ENCODE measurements around the gene CSRNP3. TPM values are rescaled to one million over a fixed set of nuclear protein-coding genes. Genes with fewer than 3 reads are reported as not detected.

Gene CSRNP3
- total RNA-seq, 1 experiment from 2014 or later, result not detected

DNA sequence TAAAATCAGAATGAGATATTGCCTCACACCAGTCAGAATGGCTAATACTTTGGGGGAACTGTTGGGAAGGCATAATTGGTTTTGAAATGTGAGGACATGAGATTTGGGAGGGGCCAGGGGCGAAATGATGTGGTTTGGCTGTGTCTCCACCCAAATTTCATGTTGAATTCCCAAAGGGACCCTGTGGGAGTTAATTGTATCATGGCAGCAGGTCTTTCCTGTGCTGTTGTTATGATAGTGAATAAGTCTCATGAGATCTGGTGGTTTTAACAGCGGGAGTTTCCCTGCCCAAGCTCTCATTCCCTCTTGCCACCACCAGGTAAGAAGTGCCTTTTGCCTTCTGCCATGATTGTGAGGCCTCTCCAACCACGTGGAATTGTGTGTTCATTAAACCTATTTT lies 59.6 kb downstream of the CSRNP3 start:
- DNase-seq (ENCODE audit: low spot score), result no peak
- in situ Hi-C loops (cut with HindIII; ENCODE audit: low sequenced_read_pairs), result no loop called here

DNA sequence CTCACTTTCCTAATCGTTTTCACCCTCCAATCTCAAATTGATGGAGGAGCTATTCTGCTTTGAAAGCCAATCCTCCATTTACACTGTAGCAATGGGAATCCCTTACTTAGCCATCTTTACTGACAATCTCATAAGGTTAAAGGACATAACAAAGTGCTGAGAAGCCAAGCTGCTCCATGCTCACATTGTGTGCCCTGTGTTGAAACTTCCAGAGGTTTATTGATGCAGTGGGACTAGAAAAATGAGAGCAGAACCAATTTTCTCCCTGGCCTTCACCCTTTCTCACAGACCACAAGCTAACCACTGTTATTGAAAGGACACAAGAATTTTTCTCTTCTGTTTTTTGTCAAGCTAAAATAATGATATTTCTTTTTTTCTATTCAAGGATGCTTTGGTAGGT lies 63.8 kb downstream of the CSRNP3 start:
- in situ Hi-C loops (cut with HindIII; ENCODE audit: low sequenced_read_pairs), result no loop called here

GRCh38 chr2:165535471-165535870 lies 66.0 kb downstream of the CSRNP3 start:
- no peak for DNase-seq (ENCODE audit: low spot score)
- in situ Hi-C loops (cut with HindIII; ENCODE audit: low sequenced_read_pairs), result no loop called here

More for the DNA sequence above, 63.8 kb downstream of the CSRNP3 start:
- no peak for DNase-seq (ENCODE audit: low spot score)

- in situ Hi-C loops (cut with HindIII; ENCODE audit: low sequenced_read_pairs), result no loop called here
These were observed 67.5 kb downstream of the CSRNP3 start for GRCh38 chr2:165536851-165537499.

GRCh38 chr2:165539985-165540384 lies 70.5 kb downstream of the CSRNP3 start:
- no peak for DNase-seq (ENCODE audit: low spot score)
- in situ Hi-C loops (cut with HindIII; ENCODE audit: low sequenced_read_pairs), result no loop called here

More at GRCh38 chr2:165536851-165537499, 67.5 kb downstream of the CSRNP3 start:
- DNase-seq (ENCODE audit: low spot score), result no peak

GRCh38 chr2:165544897-165545296 lies 75.4 kb downstream of the CSRNP3 start:
- in situ Hi-C loops (cut with HindIII; ENCODE audit: low sequenced_read_pairs), result no loop called here
- no peak for DNase-seq (ENCODE audit: low spot score)

- no peak for DNase-seq (ENCODE audit: low spot score)
- in situ Hi-C loops (cut with HindIII; ENCODE audit: low sequenced_read_pairs), result no loop called here
These were observed 78.4 kb downstream of the CSRNP3 start for GRCh38 chr2:165547900-165548299.

DNA sequence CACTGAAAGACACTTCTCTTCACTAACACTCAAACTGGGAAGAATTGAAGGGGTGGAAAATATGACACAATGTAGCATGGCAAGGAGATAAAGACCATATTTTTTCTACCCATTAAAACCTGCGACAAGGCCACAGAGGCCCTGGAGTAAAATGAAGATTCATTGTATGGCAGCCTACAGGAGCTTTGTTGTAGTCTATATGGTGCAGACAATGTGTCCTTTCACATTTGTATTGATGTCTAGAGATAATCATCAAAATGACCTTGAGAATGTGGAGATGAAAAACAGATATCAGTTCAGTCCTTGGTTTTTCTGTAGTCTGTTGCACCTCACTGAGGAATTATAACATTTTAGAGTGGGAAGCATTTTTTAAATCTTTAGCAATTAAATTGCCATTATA lies 80.1 kb downstream of the CSRNP3 start:
- DNase-seq (ENCODE audit: low spot score), result no peak
- in situ Hi-C loops (cut with HindIII; ENCODE audit: low sequenced_read_pairs), result no loop called here

DNA sequence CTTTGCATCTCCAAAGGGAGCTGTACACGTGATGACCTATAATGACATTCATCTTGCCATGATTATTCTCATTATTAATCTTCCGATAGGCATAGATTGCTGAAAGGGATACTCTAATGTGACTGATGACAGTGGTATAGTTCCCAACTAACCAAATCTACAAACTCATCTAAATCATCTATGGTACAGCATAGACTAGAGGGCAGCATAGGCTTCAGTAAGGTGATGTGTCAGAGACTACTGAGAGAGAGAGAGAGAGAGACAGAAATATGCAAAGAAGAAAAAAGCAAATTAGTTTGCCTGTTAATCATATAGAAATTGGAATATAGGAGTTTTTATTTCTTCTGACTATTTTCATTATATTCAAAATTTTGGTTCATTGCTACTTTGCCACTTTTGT lies 89.3 kb downstream of the CSRNP3 start:
- no peak for DNase-seq (ENCODE audit: low spot score)
- in situ Hi-C loops (cut with HindIII; ENCODE audit: low sequenced_read_pairs), result no loop called here

- in situ Hi-C loops (cut with HindIII; ENCODE audit: low sequenced_read_pairs), result no loop called here
- no peak for DNase-seq (ENCODE audit: low spot score)
These were observed 91.0 kb downstream of the CSRNP3 start for GRCh38 chr2:165560377-165560988.

- in situ Hi-C loops (cut with HindIII; ENCODE audit: low sequenced_read_pairs), result no loop called here
- DNase-seq (ENCODE audit: low spot score), result no peak
These were observed 92.0 kb downstream of the CSRNP3 start for GRCh38 chr2:165561516-165561915.

GRCh38 chr2:165562233-165562632 lies 92.7 kb downstream of the CSRNP3 start:
- in situ Hi-C loops (cut with HindIII; ENCODE audit: low sequenced_read_pairs), result no loop called here
- no peak for DNase-seq (ENCODE audit: low spot score)

DNA sequence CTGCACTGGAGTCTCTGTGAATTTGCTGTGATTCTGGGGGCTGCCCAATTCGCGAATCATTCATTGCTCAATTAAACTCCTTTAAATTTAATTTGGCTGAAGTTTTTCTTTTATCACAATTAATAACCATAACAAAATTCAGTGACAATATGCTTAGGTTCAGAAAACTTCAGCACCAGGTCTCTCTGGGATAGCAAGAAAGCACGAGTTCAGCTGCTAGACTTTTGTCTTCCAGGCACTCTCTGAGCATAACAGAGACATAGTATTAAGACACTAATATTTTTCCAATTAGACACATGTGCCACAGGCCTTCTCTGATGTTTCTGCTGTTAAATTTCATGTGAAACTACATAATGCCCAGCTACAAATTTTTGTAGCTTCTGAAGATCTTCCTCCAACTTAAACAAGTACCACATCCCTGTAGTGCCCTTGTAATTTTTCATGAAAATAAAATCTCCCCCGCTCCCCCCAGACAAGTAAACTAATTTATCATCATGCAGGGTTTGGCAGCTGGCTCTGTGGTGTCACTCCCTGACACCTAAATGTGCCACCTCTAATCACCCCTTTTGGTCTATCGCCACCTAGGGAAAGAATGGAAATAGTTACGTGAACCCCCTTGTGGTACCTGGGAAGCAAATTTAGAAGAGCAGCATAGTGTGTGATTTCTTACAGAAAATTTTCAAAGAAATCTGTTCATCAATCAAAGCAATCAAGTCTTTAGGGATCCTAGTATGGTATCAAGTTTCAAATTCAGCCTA lies 94.1 kb downstream of the CSRNP3 start:
- no peak for DNase-seq (ENCODE audit: low spot score)

DNA sequence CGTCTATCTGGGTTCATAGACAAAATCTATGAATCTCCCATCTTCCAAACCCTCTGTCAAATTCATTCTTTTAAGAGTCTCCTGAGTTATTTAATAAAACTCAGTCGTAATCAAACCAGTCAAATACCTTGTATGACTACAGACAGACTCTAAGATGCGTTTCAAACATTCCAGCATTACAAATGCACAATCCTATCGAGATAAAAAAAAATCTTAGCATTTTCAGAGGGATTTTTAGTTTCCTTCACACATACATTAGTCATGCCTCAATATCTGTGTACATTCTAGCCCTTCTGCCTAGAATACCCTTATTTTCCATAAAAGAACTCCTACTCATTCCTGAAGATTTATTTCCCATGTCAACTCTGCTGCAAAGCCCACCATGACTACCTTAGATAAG lies 96.5 kb downstream of the CSRNP3 start:
- DNase-seq (ENCODE audit: low spot score), result no peak
- in situ Hi-C loops (cut with HindIII; ENCODE audit: low sequenced_read_pairs), result no loop called here

More for the DNA sequence above, 94.1 kb downstream of the CSRNP3 start:
- in situ Hi-C loops (cut with HindIII; ENCODE audit: low sequenced_read_pairs), result no loop called here

- no peak for DNase-seq (ENCODE audit: low spot score)
- in situ Hi-C loops (cut with HindIII; ENCODE audit: low sequenced_read_pairs), result no loop called here
These were observed 97.8 kb downstream of the CSRNP3 start for GRCh38 chr2:165567273-165567672.

DNA sequence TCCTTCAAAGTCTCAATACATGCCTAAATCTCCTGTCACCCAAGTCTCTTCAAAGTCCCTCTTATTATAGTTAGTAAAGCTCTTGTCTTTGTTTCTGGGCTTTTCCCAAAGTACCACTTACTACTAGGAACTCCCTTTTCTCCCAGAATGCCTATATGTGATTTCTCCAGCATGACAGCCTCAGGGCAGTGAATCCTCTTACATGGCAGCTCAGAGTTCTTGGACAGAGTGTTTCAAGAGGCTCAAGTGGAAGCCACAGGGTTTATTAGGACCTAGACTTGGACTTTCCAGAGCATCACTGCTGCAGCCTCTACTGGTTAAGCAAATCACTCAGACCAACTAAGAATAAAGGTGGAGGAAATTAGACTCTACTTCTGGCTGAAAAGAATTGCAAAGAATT lies 98.9 kb downstream of the CSRNP3 start:
- DNase-seq (ENCODE audit: low spot score), result no peak
- in situ Hi-C loops (cut with HindIII; ENCODE audit: low sequenced_read_pairs), result no loop called here

GRCh38 chr2:165571477-165571876 lies 102.0 kb downstream of the CSRNP3 start:
- no peak for DNase-seq (ENCODE audit: low spot score)
- in situ Hi-C loops (cut with HindIII; ENCODE audit: low sequenced_read_pairs), result no loop called here

GRCh38 chr2:165572151-165572550 lies 102.7 kb downstream of the CSRNP3 start:
- in situ Hi-C loops (cut with HindIII; ENCODE audit: low sequenced_read_pairs), result no loop called here
- peak; percentile 63 for DNase-seq (ENCODE audit: low spot score)

DNA sequence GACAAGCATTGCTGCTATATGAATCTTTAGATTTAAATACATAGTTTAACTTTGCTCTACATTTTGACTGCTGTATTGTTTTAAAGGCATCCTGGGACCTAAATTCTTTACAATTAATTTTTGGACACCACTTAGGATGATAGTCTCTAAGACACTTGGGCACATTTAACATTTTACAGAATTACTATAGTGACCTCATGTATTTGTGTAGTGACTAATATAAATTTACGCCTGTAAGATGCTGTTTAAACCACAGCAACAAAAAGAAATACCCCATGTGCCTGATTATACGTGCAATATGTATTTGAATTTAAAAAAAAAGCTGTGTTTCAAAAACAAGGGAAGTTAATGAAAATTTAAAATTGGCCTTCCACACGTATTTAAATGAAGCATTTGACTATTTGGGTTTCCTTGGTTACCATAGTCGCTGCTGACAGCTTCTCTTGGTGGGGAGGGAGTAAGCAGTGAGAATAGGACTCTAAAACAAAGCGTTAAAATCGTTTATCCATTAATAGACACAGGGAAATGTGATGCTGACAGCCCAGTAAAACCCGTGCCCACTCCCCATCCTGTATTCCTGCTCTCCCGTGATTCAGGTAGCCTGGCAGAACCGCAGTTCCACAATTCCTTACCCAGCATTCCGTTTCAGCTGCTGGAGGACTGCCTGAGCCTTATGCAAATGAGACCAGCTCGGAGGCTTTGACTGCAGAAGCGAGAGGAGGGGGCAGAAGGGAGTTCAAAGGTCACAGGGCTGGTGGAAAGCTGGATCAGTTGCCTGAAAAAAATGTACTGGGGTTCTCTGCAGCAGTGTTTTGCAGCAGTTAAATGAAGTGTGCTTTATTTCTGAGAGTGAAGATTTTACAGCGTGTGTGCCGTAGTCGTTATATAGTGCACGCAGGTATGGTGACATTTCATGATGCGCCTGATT lies 104.3 kb downstream of the CSRNP3 start:
- in situ Hi-C loops (cut with HindIII; ENCODE audit: low sequenced_read_pairs), result no loop called here

More for the DNA sequence above, 104.3 kb downstream of the CSRNP3 start:
- DNase-seq (ENCODE audit: low spot score), result peak; percentile 76
